ENCODE results near the gene MMP15. TPM values are rescaled to one million over a fixed set of nuclear protein-coding genes. Genes with fewer than 3 reads are reported as not detected.
"Not testable (repeated sequence)": the region's sequence is repeated elsewhere in the genome, so short reads cannot be mapped to it uniquely, and the experiment has no call there.

Gene MMP15
- total RNA-seq, 4 donors from 2014 or later: 5.7 to 10.0 (median 8.2) TPM

DNA sequence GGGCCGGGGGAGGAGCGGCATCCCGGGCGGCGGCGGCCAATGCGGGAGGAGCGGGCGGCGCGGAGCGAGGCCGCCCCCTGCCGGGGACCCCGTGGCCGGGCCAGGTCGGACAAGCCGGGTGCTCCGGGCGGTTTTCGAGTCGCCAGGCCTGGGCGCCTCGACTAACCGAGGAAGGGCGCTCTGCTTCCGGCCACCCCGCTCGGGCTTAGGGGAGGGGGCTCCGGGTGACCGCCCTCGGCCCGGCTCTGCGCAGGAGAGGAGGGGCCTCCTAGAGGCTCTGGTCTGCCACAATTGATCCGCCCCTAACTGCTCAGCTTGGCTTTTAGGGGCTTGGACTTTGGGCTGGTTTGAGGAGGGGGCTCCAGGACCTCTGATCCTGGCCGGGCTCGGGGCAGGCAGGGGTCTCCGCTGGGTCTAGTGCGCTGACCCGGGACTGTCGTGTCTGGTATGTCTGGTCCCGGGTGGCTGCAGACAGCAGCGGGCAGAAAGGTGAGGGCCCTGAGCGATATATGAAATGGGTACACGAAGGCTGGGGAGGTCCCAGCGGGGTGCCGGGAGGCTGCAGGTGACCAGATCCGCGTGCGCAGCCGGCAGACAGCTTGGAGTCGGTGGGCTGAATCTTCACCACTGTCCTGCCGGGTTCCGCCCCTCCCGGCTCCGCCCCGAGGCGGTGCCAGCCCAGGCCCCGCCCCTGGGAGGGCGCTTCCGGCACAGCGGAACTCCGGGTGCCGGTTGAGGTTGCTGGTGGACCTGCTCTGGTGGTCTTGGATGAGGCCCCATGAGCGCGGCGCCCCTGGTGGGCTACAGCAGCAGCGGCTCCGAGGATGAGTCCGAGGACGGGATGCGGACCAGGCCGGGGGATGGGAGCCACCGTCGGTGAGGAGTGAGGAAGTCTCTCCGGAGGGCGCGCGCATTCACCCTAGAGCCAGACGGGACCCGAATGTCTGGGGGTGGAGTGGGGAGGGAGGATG lies 24.6 kb upstream of the MMP15 start, which contains the start of gene USB1:
Gene USB1, plus strand, starts transcription at position 702 of the 971 bp plus-strand sequence. Its CDS starts 77 bp downstream, at position 779.
- Histone ChIP-seq H3K4me1 (peaks cover 42% of the 10 kb centered on the region), H3K4me3 (peak within 1 kb of the TSS; percentile 87), H3K27ac (peak within 1 kb of the TSS; percentile 90), H3K9me3 (no peaks in the 10 kb centered on the region), H3K36me3 (peaks cover 21% of the 10 kb centered on the region), H3K27me3 (no peaks in the 10 kb centered on the region)
- DNase-seq (ENCODE audit: low spot score in 2 of 2): peak; percentile 89 to 91
- WGBS: 0% methylated on average over 23 of the region's 81 CpGs
- TF ChIP-seq CTCF (IDR thresholded peaks at IDR 0.05) (peak; percentile 19 to 82), POLR2A (IDR thresholded peaks at IDR 0.05) (peak in 1 of 2 donors; percentile 43), EP300 (IDR thresholded peaks at IDR 0.05) (no peak), POLR2AphosphoS5 (IDR thresholded peaks at IDR 0.05) (peak in 2 of 3 donors; percentile 43 to 45)

DNA sequence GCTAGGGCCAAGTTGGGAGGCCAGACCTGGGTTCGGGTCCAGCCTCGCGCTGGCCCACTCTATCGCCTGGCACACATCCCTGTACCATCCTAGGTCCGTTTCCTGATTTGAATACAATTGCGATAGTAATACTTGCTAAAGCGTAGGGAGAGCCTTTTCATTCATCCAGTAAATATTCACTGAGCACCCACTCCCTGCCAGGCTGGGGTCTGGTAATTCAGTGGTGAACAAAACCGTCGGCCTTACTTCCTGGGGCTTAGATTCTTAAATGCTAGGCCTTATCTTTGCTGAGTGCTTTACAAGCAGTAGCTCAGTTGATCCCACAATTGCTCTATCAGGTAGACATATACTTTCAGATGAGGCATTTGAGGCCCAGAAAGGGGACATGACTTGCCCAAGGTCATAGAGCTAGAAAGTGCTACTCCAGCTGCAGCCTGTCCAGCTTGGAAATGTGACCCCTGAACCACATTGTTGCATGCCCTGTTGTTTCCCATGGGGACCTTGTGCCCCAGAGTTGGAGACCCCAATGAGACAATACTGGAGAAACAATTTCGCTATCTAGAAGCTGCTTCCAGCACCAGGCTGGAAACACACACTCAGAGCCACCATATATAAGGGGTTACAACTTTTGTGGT lies 23.7 kb upstream of the MMP15 start:
- TF ChIP-seq POLR2A (IDR thresholded peaks at IDR 0.05) (no peak), EP300 (IDR thresholded peaks at IDR 0.05) (no peak), POLR2AphosphoS5 (IDR thresholded peaks at IDR 0.05) (no peak), CTCF (IDR thresholded peaks at IDR 0.05) (no peak)
- WGBS: 37% methylated on average over 10 of the region's 10 CpGs
- Histone ChIP-seq H3K4me3 (peak overlapping the region; percentile 87), H3K27ac (peak overlapping the region; percentile 90), H3K4me1 (peaks cover 42% of the 10 kb centered on the region), H3K9me3 (no peaks in the 10 kb centered on the region), H3K27me3 (no peaks in the 10 kb centered on the region), H3K36me3 (peaks cover 16% of the 10 kb centered on the region)
- DNase-seq (ENCODE audit: low spot score in 2 of 2): no peak

- Histone ChIP-seq H3K27ac (no peak overlapping the region), H3K4me1 (peaks cover 42% of the 10 kb centered on the region), H3K9me3 (no peaks in the 10 kb centered on the region), H3K4me3 (no peak overlapping the region), H3K27me3 (no peaks in the 10 kb centered on the region), H3K36me3 (peaks cover 11% of the 10 kb centered on the region)
- TF ChIP-seq EP300 (IDR thresholded peaks at IDR 0.05) (no peak), CTCF (IDR thresholded peaks at IDR 0.05) (no peak), POLR2A (IDR thresholded peaks at IDR 0.05) (no peak), POLR2AphosphoS5 (IDR thresholded peaks at IDR 0.05) (no peak)
- no peak for DNase-seq (ENCODE audit: low spot score in 2 of 2)
- WGBS: 87% methylated on average over 9 of the region's 9 CpGs
These were observed 23.1 kb upstream of the MMP15 start for GRCh38 chr16:58002416-58002800.

GRCh38 chr16:58002936-58003335 lies 22.6 kb upstream of the MMP15 start:
- peaks cover 42% of the 10 kb centered on the region for H3K4me1 ChIP-seq
- no peaks in the 10 kb centered on the region for H3K27me3 ChIP-seq
- TF ChIP-seq EP300 (IDR thresholded peaks at IDR 0.05) (no peak), POLR2A (IDR thresholded peaks at IDR 0.05) (no peak), POLR2AphosphoS5 (IDR thresholded peaks at IDR 0.05) (no peak), CTCF (IDR thresholded peaks at IDR 0.05) (no peak)
- H3K4me3 ChIP-seq: no peak overlapping the region
- peaks cover 5% of the 10 kb centered on the region for H3K36me3 ChIP-seq
- H3K9me3 ChIP-seq: no peaks in the 10 kb centered on the region
- WGBS: 97% methylated on average over 5 of the region's 5 CpGs
- no peak overlapping the region for H3K27ac ChIP-seq
- DNase-seq (ENCODE audit: low spot score in 2 of 2): no peak

DNA sequence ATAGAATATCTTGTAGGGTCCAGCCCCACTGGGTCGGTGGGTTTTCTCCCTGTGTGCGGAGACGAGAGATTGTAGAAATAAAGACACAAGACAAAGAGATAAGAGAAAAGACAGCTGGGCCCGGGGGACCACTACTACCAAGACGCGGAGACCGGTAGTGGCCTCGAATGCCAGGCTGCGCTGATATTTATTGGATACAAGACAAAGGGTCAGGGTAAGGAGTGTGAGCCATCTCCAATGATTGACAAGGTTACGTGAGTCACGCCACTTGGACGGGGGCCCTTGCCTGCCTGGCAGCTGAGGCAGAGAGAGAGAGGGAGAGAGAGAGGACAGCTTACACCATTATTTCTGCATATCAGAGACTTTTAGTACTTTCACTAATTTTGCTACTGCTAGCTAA lies 20.8 kb upstream of the MMP15 start:
- not testable (repeated sequence) for H3K27ac ChIP-seq; H3K4me3 ChIP-seq; H3K36me3 ChIP-seq; H3K27me3 ChIP-seq; DNase-seq (ENCODE audit: low spot score in 2 of 2); H3K9me3 ChIP-seq
- WGBS: 85% methylated on average over 12 of the region's 12 CpGs
- peaks cover 25% of the 10 kb centered on the region for H3K4me1 ChIP-seq
